Embryonic facial prominence (tissue), 1 donor: Measurements from ENCODE around the gene NRBP1.
A peak's percentile ranks its signal among the peaks of the same experiment; 100 is the strongest.

ENCODE experiments used
- DNase-seq: peaks from one replicate; pipeline ENCODE4 v3.0.0-alpha.2; 2016; ENCODE audit errors: extremely low spot score

Gene NRBP1

DNA sequence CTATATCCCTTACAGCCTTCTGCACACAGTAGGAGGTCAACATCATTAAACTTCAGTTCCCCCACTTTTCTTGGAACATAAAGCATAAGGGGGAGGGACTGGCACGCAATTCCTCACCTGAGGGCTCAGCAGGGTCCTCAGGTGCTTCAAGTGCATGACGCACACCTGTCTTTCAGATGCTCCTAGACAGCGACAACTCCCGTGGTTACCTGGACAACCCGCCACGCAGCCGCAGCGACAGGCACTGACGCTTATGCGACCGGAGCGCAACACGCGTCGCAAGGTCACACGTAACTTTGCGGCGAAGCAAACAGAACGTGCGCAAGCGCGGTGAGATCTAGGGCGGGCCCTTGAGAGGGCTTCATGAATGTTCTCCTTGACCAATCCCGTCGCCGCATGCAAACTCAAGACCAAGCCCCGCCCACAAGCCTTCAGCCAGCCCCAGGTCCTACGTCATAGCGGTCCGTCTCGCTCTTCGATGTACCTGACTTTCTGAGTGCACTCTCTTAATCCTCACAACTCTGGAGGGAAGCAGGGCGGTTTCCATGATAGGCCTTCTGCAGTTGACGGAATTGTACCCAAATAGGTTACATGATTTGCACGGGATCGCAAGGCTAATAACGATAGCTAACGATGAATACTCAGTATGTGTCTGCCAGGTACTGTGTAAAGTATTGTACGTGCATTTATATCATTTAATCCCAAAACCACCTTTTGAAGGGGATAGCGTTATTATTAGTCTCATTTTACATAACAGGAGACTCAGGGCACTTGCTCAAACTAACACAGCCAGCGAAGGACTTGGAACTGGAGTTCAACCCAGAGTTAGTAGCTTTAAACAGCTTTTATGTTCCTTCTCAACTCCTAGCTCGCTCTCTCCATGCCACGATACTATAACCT, 61.3 kb downstream of the NRBP1 start, which contains the start of gene IFT172:
Gene IFT172, minus strand, starts transcription at position 246 of the 900 bp plus-strand sequence. Its CDS starts 90 bp downstream, at position 156.
- DNase-seq = peak; percentile 97
